Hindlimb muscle (tissue), 1 donor: ENCODE data around the gene NFAM1. TPM values are rescaled to one million over a fixed set of nuclear protein-coding genes. Genes with fewer than 3 reads are reported as not detected.

Experiments
- DNase-seq: peaks from one replicate; pipeline ENCODE4 v3.0.0-alpha.2; 2013
- polyA plus RNA-seq: library from polyadenylated mRNA; unstranded; fragments of 120-200 nt; gene quantifications from one replicate; pipeline ENCODE4 v1.2.1, GENCODE V29; 2013; ENCODE audit not compliant: insufficient read length

The NFAM1 gene
- polyA plus RNA-seq, 1 donor, result 0.89 TPM

GRCh38 chr22:42357634-42358296, 74.4 kb downstream of the NFAM1 start:
- DNase-seq, result no peak

- DNase-seq, result no peak
Observed at GRCh38 chr22:42357221-42357620, 75.0 kb downstream of the NFAM1 start.

- DNase-seq, result no peak
Observed at GRCh38 chr22:42356533-42356932, 75.7 kb downstream of the NFAM1 start.

- DNase-seq, result no peak
Observed at GRCh38 chr22:42353883-42354727, 78.1 kb downstream of the NFAM1 start.

GRCh38 chr22:42350373-42350772, 81.8 kb downstream of the NFAM1 start:
- DNase-seq, result no peak

- DNase-seq, result no peak
Observed at GRCh38 chr22:42347281-42347824, 84.8 kb downstream of the NFAM1 start.

DNA sequence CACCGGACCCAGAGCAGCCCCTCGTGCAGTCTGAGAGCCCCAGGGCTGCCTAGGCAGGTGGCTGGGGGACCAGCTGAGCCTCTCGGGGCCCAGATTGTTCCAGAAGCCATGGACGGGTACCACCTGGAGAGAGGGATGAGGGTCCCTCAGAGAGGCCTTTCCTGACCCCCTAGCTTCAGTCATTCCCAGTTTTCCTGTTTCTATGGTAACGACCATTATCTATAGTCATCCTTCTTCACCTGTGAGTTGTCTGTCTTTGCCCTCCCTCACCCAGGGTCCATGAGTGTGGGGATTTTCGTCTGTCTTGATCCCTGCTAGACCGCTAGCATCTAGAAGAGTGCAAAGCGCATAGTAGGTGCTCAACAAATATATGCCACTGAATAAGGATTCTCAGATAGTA, 85.5 kb downstream of the NFAM1 start:
- no peak for DNase-seq

DNA sequence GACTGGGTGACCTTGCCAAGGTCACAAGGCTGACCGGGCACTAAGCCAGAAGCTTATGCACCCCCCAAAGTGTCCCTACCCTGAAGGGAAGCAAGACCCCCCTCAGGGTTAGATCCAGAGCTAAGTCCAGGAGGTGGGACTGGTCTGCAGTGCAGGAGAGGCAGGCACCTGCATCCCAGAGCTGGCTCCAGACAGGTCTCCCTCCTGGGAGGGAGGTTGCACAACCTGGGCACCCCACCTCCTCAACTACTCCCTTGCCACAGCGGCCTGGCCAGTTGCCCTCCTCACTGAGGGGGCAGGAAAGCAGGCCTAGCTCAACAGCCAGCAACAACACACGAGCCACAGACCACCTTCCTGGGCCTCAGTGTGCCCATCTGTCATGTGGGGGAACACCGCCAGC, 86.7 kb downstream of the NFAM1 start:
- DNase-seq, result no peak

DNA sequence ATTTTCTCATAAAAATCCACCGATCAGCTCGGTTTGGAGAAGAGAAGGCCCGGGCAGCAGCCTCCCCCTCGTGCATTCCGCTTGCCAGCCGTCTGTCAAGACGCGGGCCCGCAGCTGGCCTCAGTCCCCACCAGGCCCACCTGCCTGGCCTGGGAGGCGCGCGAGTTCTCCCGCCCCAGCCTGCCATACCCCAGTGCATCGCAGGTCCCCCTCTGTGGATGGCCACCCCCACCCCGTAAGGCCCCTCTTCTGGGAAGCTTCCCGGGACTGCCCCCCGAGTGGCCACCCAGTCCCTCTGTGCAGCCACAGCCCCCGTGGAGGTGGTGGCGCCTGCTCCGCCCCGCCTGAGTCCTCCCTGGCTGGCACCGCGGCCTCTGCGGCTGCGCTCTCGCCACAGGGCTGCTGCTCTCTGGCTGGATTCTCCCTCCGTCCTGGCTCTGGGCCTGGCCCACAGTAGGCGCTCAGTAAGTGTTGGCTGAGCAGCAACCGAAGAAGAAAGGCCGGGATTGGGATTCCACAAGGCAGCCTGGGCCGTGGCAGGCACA, 87.8 kb downstream of the NFAM1 start:
- DNase-seq, result peak; percentile 67

GRCh38 chr22:42343531-42344081, 88.6 kb downstream of the NFAM1 start:
- no peak for DNase-seq

GRCh38 chr22:42343121-42343454, 89.1 kb downstream of the NFAM1 start:
- DNase-seq, result no peak

DNA sequence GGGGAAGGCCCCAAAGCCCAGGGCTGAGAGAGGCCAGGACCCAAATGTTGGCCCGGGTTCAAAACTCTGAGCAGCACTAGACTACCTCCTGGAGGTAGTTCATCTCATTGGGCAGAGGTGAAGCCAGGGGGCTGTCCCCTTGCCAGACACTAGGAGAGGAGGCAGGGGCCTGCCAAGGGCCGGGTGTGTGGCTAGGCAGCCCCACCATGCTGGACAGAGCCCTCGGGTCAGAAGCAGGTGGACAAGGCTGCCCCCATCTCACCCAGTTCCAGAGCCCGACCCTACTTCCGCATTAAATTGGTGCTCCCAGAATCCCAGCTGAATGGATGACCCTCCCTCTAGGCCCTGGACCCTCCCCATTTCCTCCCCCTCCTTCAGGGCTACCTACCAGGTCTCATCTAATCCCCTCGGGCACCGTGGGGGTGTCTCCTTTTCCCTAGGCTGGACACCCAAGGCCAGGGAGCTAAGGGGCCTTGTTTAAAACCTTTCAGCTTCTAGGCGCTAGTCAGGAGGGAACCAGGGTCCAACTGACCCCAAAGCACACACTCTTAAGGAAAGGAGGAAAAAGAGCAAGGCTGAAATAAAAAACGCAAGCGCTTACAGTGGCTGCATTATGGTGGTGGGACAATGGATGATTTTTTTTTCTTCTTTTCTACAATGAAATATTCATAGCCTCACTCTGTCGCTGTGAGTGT, 89.6 kb downstream of the NFAM1 start:
- no peak for DNase-seq

DNA sequence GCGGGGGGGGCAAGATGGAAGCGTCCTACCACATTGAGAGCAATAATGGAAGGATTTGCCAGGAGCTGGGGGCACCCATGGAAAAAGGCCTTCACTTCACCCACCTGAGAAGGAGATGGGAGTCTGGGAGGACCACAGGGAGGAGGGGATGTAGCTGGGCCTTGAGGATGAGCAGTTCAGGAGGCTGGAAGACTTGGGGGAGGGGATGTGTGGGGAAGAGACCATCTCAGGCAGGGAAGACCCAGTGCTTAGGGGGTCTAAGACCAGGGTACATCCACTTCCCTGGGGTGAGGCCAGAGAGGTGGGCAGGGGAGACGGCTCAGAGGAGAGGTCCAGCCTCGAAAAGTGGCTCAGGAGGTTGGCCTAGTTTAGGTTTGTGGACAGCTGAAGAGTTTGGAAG, 90.4 kb downstream of the NFAM1 start:
- DNase-seq, result no peak

DNA sequence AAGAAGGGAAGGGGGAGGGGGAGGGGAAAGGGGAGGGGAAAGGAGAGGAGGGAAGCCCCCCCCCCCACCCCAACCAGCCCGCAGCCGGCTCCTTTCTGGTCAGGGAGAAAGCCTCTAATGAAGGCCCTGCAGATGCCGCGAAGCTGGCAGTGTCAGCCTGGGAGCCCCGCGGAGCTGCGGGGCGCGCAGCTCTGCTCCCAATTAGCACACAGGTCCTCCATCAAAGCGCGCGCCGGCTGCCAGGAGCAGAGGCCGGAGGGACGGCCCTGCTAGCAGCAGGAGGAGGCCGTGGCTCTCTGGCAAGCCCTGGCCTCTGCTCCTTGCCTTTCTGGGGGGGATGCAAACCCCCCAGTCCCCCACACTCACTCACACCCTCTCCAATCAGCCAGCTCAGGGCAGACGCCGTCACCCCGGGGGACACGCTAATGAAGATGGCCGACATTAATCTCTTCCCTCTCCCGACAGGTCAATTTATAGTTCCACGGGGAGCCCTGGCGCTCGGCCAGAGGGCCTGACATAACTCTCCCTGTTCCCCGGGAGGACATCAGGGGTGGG, 91.3 kb downstream of the NFAM1 start:
- no peak for DNase-seq

GRCh38 chr22:42340150-42340549, 92.1 kb downstream of the NFAM1 start:
- DNase-seq, result no peak

DNA sequence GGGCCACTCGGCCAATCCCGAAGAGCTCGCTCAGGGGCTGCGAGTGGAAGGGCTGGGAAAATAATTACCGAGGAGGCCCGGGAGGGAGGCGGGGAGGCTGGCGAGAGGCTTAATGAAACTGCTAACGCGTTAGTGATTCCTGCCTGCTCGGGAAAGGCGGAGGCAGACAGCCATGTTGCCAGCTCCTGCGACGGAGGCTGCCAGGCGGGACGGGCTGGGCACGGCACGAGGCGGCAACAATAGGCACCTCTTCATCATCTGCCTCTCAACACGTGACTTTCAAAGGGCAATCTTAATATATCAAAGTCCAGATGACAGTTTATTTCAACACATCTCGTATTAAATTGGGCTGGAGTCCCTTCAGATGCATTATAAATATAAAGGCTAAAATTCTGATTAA, 93.7 kb downstream of the NFAM1 start:
- no peak for DNase-seq

- DNase-seq, result no peak
Observed at GRCh38 chr22:42337356-42337755, 94.8 kb downstream of the NFAM1 start.

GRCh38 chr22:42336527-42337227, 95.5 kb downstream of the NFAM1 start:
- DNase-seq, result no peak

DNA sequence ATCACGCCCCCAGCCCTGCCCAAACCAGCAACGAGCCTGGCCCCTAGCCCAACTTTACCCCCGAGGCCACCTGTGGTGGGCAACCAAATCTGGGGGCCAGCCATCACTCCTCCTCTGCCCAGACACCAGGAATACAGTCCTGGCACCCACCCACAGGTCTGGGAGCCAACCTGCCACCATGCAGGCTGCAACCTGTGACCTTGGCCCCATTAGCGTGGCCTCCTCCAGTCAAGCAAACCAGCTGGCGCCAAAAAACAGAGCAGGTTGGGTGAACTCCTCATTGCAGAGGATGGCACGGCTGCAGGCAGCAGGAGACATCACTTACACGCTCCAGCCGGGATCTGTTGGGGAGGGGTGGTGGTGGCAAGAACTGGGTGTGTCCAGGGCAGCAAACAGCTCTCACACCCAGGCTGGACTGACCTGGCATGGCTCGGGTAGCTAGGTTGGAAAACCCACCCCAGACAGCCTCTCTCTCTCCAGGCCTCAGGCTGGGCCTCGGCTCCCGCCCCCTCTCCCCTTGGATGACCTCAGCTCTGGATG, 96.3 kb downstream of the NFAM1 start:
- DNase-seq, result no peak

GRCh38 chr22:42334875-42335512, 97.2 kb downstream of the NFAM1 start:
- DNase-seq, result no peak

DNA sequence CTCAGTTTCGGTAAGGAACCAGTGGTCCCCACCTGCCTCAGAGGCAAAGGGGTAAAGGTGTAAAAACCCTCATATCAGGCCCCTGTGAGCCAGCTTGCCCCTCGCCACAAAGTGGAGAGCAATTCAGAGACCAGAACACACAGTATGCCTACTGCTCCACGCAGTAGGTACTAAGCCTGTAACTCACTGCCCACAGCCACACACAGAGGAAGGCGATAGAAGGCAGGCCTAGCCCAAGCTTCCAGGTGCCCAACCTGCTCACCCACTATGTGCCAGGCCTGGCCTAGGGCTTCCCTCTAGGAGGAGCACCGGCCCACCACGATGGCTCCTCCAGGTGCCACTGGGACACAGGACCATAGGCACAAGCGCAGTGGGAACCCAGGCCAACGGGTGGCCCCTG, 98.7 kb downstream of the NFAM1 start:
- no peak for DNase-seq
